ENCODE data around the gene F2RL2. TPM values are rescaled to one million over a fixed set of nuclear protein-coding genes. Genes with fewer than 3 reads are reported as not detected.
A peak's percentile ranks its signal among the peaks of the same experiment; 100 is the strongest.

The F2RL2 gene
- total and polyA plus RNA-seq, 5 donors = 0.11 to 1.4 (median 0.31) TPM

GRCh38 chr5:76652809-76653414 is 29.7 kb upstream of the F2RL2 start:
- Histone ChIP-seq H3K9me3 (ENCODE audit: control insufficient read depth, low read length) (peaks cover 6% of the 10 kb centered on the region), H3K4me3 (ENCODE audit: low read length) (no peak overlapping the region), H3K27ac (ENCODE audit: low read length) (no peak overlapping the region), H3K4me1 (ENCODE audit: control insufficient read depth, insufficient read depth, low read length) (no peaks in the 10 kb centered on the region), H3K27me3 (ENCODE audit: control insufficient read depth, insufficient read depth) (no peaks in the 10 kb centered on the region)
- 83% methylated on average over 3 of the region's 3 CpGs for WGBS
- ATAC-seq (no peak), DNase-seq (no peak)
- intact Hi-C loops (cut with DNase I) = no loop called here

GRCh38 chr5:76649140-76649539 is 25.9 kb upstream of the F2RL2 start:
- ATAC-seq = no peak
- DNase-seq = no peak
- no peak overlapping the region for H3K4me3 ChIP-seq (ENCODE audit: low read length)
- no peaks in the 10 kb centered on the region for H3K4me1 ChIP-seq (ENCODE audit: control insufficient read depth, insufficient read depth, low read length)
- no peak overlapping the region for H3K27ac ChIP-seq (ENCODE audit: low read length)
- intact Hi-C loops (cut with DNase I) = no loop called here
- H3K9me3 ChIP-seq (ENCODE audit: control insufficient read depth, low read length) = peaks cover 6% of the 10 kb centered on the region
- H3K27me3 ChIP-seq (ENCODE audit: control insufficient read depth, insufficient read depth) = no peaks in the 10 kb centered on the region
- 90% methylated on average over 2 of the region's 2 CpGs for WGBS

DNA sequence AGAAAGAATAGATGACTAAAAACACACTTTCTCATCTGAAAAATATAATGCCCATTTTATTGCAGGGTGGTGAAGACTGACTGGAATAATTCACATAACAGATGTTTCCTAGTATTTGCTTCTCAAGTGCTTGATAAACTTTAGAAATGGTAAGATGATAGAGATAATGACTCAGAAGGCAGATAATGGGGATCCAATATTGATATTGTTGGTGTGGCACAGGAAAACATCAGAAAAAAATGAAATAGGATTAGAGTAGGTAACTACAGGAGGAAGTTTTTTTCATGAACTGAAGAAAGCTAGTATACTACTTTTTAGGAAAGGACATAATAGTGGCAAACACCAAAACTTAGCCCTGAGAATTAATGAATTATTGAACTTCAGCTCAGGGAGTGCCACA is 20.2 kb upstream of the F2RL2 start:
- no peaks in the 10 kb centered on the region for H3K27me3 ChIP-seq (ENCODE audit: control insufficient read depth, insufficient read depth)
- ATAC-seq (no peak), DNase-seq (no peak)
- H3K27ac ChIP-seq (ENCODE audit: low read length) = no peak overlapping the region
- intact Hi-C loops (cut with DNase I) = no loop called here
- H3K4me1 ChIP-seq (ENCODE audit: control insufficient read depth, insufficient read depth, low read length) = peaks cover 2% of the 10 kb centered on the region
- no peaks in the 10 kb centered on the region for H3K9me3 ChIP-seq (ENCODE audit: control insufficient read depth, low read length)
- no peak overlapping the region for H3K4me3 ChIP-seq (ENCODE audit: low read length)

DNA sequence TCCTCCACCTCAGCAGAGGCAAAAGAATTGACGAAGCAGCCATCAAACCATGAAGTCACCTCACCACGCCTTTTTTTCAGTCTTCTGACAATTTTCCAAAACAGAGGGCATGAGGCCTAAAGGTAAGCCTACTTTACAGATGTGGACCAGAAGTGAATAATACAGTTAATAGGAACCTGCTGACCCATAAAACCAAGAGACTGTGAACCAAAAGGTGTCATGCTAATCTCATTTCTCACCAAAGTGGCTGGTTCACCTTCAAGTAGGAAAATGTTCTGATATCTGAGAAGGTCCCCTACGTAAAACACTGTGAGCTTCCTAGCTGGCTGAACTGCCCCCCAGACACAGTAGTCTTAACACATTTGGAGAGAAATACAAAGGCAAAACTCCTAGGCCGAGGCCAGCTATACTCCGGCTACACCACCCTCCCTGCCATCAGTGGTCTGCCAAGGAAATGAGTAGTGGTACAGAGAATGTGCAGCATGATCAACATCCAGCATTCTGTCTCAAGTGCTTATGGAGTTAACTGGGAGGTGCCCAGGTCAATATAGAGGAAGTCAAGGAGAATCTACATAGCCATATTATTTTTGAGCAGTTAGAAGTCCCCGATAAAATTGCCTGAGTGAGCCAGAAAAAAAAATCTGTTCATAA is 19.3 kb upstream of the F2RL2 start:
- no peak overlapping the region for H3K27ac ChIP-seq (ENCODE audit: low read length)
- intact Hi-C loops (cut with DNase I) = no loop called here
- no peaks in the 10 kb centered on the region for H3K9me3 ChIP-seq (ENCODE audit: control insufficient read depth, low read length)
- H3K4me3 ChIP-seq (ENCODE audit: low read length) = no peak overlapping the region
- no peaks in the 10 kb centered on the region for H3K27me3 ChIP-seq (ENCODE audit: control insufficient read depth, insufficient read depth)
- ATAC-seq (no peak), DNase-seq (no peak)
- peaks cover 2% of the 10 kb centered on the region for H3K4me1 ChIP-seq (ENCODE audit: control insufficient read depth, insufficient read depth, low read length)
- WGBS = 73% methylated on average over 6 of the region's 6 CpGs

- 7% methylated on average over 1 of the region's 1 CpG for WGBS
- Histone ChIP-seq H3K27me3 (ENCODE audit: control insufficient read depth, insufficient read depth) (no peaks in the 10 kb centered on the region), H3K4me3 (ENCODE audit: low read length) (no peak overlapping the region), H3K27ac (ENCODE audit: low read length) (no peak overlapping the region), H3K4me1 (ENCODE audit: control insufficient read depth, insufficient read depth, low read length) (peaks cover 2% of the 10 kb centered on the region), H3K9me3 (ENCODE audit: control insufficient read depth, low read length) (no peaks in the 10 kb centered on the region)
- peak in 1 of 2 donors; percentile 51 for ATAC-seq
- DNase-seq = peak; percentile 35 to 73 (median 46)
- intact Hi-C loops (cut with DNase I) = loop anchor here in 1 of 4 donors (2.0 kb wide), 1 partner anchor 41 kb away; no protein-coding TSS in a partner anchor
Observed at GRCh38 chr5:76641514-76642120, 18.4 kb upstream of the F2RL2 start.

GRCh38 chr5:76638479-76638878 is 15.3 kb upstream of the F2RL2 start:
- Histone ChIP-seq H3K4me1 (ENCODE audit: control insufficient read depth, insufficient read depth, low read length) (peaks cover 2% of the 10 kb centered on the region), H3K9me3 (ENCODE audit: control insufficient read depth, low read length) (no peaks in the 10 kb centered on the region), H3K4me3 (ENCODE audit: low read length) (no peak overlapping the region), H3K27me3 (ENCODE audit: control insufficient read depth, insufficient read depth) (no peaks in the 10 kb centered on the region), H3K27ac (ENCODE audit: low read length) (no peak overlapping the region)
- DNase-seq (no peak), ATAC-seq (no peak)
- WGBS = 72% methylated on average over 1 of the region's 1 CpG
- intact Hi-C loops (cut with DNase I) = no loop called here

DNA sequence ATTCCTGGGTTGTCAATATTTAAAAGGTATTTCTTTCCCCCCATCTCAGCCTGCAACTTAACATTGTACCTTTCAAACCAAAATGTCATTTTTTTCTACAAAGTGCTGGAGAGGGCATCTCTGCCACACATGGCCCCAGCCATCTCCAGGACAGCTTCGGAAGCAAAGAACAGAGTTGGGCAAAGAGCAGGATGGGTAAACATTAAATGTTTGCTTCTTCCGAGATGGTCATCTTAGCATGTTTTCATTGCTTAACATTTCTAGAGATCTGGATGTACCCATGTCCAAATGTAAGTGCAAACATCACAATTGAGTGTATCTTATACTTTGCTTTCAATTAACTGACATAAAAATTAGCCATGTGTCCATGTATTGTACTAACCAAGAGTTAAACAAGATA is 14.3 kb upstream of the F2RL2 start:
- Histone ChIP-seq H3K27ac (ENCODE audit: low read length) (no peak overlapping the region), H3K4me3 (ENCODE audit: low read length) (no peak overlapping the region), H3K4me1 (ENCODE audit: control insufficient read depth, insufficient read depth, low read length) (peaks cover 2% of the 10 kb centered on the region), H3K27me3 (ENCODE audit: control insufficient read depth, insufficient read depth) (no peaks in the 10 kb centered on the region), H3K9me3 (ENCODE audit: control insufficient read depth, low read length) (no peaks in the 10 kb centered on the region)
- WGBS = over 99% methylated on average over 2 of the region's 2 CpGs
- DNase-seq (no peak), ATAC-seq (no peak)
- intact Hi-C loops (cut with DNase I) = no loop called here

- ATAC-seq = no peak
- Histone ChIP-seq H3K9me3 (ENCODE audit: control insufficient read depth, low read length) (no peaks in the 10 kb centered on the region), H3K4me3 (ENCODE audit: low read length) (no peak overlapping the region), H3K27me3 (ENCODE audit: control insufficient read depth, insufficient read depth) (no peaks in the 10 kb centered on the region), H3K27ac (ENCODE audit: low read length) (no peak overlapping the region), H3K4me1 (ENCODE audit: control insufficient read depth, insufficient read depth, low read length) (peaks cover 2% of the 10 kb centered on the region)
- no peak for DNase-seq
- intact Hi-C loops (cut with DNase I) = no loop called here
- WGBS = 44% methylated on average over 4 of the region's 4 CpGs
Observed at GRCh38 chr5:76634661-76635060, 11.5 kb upstream of the F2RL2 start.

GRCh38 chr5:76626738-76627137 is 3.5 kb upstream of the F2RL2 start:
- Histone ChIP-seq H3K27me3 (ENCODE audit: control insufficient read depth, insufficient read depth) (no peaks in the 10 kb centered on the region), H3K9me3 (ENCODE audit: control insufficient read depth, low read length) (no peaks in the 10 kb centered on the region), H3K27ac (ENCODE audit: low read length) (no peak overlapping the region), H3K4me3 (ENCODE audit: low read length) (no peak overlapping the region), H3K4me1 (ENCODE audit: control insufficient read depth, insufficient read depth, low read length) (no peaks in the 10 kb centered on the region)
- intact Hi-C loops (cut with DNase I) = no loop called here
- DNase-seq (peak in 1 of 3 donors; percentile 24), ATAC-seq (no peak)
- 69% methylated on average over 6 of the region's 6 CpGs for WGBS

DNA sequence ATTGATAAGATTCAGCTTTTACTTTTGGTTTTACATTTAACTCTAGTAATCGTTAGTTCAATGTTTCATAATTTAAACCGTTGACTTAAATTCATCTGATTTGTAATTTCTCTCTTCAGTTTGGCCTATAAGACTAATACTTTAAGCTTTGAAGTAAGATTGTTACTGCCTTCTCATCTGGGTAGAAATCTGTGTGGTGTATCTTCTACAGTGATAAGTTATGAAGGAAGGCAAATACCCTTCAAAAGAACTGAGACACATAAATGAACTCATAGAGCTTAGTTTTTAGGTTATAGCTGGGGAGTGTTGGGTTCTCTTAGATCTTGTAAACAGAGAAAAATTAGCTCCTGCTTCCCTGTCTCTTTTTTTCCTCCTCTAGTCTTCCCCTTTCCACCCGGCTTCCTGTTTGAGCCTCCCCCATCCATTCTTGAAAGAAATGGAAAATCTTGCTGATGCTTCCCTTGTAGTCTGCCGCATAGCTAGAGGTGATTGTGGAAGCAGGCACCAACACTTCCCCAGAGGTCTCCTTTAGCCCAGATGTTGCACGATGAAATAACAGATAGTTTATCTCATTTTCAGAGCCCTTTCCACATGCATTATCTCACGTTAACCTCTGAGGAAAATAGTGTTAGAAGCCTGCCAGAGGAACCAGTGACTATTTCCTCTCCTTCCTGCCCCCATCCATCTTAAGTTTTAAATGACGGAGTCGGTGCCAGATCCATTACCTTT is 2.0 kb upstream of the F2RL2 start:
- Histone ChIP-seq H3K27ac (ENCODE audit: low read length) (no peak overlapping the region), H3K4me3 (ENCODE audit: low read length) (no peak overlapping the region), H3K27me3 (ENCODE audit: control insufficient read depth, insufficient read depth) (no peaks in the 10 kb centered on the region), H3K9me3 (ENCODE audit: control insufficient read depth, low read length) (no peaks in the 10 kb centered on the region), H3K4me1 (ENCODE audit: control insufficient read depth, insufficient read depth, low read length) (no peaks in the 10 kb centered on the region)
- intact Hi-C loops (cut with DNase I) = no loop called here
- DNase-seq (no peak), ATAC-seq (peak in 1 of 2 donors; percentile 81)
- 37% methylated on average over 8 of the region's 8 CpGs for WGBS

DNA sequence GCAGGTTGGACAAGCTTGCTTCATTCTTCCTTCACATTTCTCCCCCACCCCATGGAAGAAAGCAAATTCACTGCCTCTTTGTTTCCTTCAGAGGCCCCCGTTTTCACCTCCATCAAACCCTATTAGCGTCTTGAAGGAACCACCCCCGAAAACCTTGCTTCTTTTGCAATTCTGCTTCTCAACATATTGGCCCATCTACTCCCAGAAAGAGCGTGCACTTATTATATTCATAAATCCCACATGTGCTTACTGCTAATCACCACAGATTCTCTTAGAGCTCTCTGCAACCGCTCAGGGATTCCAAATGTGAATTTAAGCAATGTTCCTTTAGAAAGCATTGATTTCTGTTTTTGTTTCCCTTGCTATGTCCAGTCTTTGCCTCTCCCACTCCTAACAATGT is 1.1 kb downstream of the F2RL2 start:
- H3K27me3 ChIP-seq (ENCODE audit: control insufficient read depth, insufficient read depth) = no peaks in the 10 kb centered on the region
- H3K4me1 ChIP-seq (ENCODE audit: control insufficient read depth, insufficient read depth, low read length) = no peaks in the 10 kb centered on the region
- intact Hi-C loops (cut with DNase I) = no loop called here
- no peaks in the 10 kb centered on the region for H3K9me3 ChIP-seq (ENCODE audit: control insufficient read depth, low read length)
- 85% methylated on average over 5 of the region's 5 CpGs for WGBS
- no peak for ATAC-seq
- no peak overlapping the region for H3K4me3 ChIP-seq (ENCODE audit: low read length)
- no peak overlapping the region for H3K27ac ChIP-seq (ENCODE audit: low read length)
- DNase-seq = no peak

Measured in right cardiac atrium (tissue), 5 donors.